Measurements from ENCODE around the gene RBMS3.

DNA sequence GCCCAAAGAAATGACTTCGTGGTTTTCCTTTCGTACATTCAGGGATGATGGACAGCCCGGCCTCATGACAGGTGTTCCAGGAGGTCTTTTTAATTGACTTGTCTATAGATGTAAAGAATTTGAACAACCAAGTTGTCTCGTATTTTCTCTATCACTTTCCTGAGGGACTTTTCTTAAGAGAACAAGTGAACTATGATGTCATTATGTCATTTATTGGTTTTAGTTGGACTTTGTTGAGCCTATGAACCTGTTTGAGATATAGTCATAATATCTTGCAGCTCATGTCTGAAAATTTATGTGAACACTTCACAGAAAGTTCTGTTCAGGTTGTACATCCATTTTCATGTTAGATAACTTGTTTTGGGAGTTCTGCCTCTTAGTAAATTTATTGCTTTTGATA is 89.2 kb downstream of the RBMS3 start:
- no peak for TF ChIP-seq SKIL (CRISPR knock-in tag; IDR thresholded peaks at IDR 0.05; ENCODE audit: borderline replicate concordance)
- TF ChIP-seq FOXK2 (IDR thresholded peaks at IDR 0.05): no peak
- TF ChIP-seq ZNF563 (CRISPR knock-in tag; IDR thresholded peaks at IDR 0.05): no peak
- no peak for TF ChIP-seq ZNF256 (CRISPR knock-in tag; conservative IDR thresholded peaks at IDR 0.05)
- no peak for TF ChIP-seq ZBTB33 (CRISPR knock-in tag; IDR thresholded peaks at IDR 0.05)
